SHP77 treated with DMSO at 0.1 percent for 48 hours (cell line): ENCODE results near the gene OR6A2.

ENCODE experiments used
- DNase-seq: peaks from one replicate; lab custom pipeline; 2025; lab: John Stamatoyannopoulos, UW

Gene OR6A2

DNA sequence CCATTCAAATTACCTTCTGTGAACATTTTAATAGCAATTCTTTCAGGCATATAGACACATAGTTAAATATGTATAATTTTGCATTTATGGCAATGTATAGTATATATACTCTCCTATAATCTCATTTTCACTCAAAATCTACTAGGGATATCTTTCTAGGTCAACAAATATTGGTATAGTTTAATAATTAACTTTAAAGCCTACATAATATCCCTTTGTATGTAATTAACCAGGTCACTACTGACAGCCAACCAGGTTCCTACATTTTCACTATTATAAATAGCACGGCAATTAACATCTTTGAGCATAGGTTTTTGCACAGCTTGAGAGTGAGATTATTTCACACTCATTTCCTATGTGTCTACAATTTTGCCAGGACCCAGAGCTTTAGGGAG lies 43.5 kb downstream of the OR6A2 start:
- DNase-seq = no peak

DNA sequence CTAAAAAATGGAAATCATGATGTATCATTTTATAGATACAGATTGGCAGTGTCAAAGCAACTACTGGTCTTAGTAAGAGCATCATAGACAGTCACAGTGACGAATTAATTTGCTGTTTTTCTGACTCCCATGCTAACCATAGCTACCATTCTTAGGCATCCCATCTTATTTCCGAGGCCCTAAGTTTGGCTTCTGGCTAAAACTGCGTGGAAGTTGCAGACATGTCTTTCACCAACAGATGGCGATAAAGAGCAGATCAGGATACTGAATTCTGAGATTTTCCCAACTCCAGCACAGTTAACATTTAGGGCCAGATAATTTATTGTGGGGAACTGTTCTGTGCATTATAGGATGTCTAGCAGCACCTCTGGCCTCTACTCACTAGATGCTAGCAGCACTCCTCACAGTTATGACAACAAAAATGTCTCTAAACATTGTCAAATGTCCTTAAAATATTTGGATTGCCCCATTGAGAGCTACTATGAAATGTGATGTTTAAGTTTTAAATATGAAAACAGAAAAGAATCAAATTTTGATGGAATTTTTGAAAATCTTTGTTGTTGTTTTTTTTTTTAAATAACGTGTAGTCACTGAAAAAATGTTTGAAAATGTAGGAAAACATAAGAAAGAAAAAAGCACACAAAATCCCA lies 44.1 kb downstream of the OR6A2 start:
- peak; percentile 0 for DNase-seq

DNA sequence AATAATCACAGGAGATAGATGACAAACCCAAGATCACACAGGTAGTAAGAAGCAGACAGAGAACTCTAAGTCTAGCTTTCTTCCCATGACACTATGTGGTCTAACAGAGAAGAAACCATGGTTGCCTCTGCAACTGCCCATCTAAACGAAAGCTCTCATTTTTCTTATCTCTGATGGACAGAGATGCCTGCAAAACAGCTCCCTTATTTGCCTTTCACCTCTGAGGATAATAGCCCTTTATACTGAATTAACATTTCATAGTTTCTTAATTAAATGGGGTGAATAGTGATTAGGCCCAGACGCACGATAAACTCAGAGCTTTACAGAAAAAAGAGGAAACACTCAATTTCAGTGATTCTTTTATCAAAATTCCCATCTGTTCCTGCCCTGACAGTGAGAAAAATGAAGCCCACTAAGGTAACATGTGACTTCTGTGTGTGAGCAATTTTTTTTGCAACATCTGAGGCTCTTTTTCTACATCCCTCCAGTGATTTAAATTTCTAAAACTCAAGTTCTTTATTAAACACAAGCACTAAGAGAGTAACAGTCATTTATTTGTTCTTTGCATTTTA lies 52.3 kb downstream of the OR6A2 start:
- no peak for DNase-seq

DNA sequence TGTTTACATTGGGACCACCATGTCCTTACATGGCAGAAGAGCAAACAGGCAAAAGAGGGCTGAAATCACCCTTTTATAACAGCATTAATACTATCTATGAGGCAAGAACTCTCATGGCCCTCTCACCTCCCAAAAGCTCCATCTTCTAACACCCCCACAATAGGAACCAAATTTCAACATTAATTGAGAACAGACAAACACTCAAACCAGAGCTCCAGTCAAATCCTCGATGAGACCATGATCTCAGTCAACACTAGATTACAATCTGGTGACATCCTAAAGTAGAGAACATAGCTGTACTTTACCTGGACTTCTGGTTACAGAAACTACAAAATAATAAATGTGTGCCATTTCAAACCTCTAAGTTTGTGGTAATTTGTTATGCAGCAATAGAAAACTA lies 52.9 kb downstream of the OR6A2 start:
- no peak for DNase-seq

GRCh38 chr11:6746086-6746618 lies 53.3 kb downstream of the OR6A2 start:
- no peak for DNase-seq

DNA sequence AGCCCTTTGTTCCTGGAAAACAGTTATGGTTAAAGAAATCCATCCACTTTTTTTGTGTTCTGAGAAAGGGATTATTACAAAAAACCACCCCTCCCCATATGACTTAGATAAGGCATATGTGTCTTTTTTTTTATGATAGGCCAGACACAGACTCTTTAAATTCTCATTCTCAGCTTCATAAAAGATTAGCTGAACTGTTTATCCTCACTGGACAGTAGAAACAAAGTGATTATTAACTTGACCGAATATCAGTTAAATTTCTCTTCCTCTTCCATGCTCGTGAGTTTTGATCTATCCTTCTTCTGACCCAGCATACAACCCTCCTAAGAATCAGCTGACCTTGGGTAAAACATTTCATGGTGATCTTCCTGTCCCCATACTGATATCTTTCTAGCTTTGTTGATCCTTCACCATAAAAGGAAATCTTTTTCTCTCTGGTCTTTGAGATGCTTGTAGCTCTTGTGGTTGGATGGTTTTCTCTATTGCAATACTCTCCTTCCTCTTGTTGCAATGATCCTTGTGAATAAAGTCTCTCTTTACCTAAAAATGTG lies 53.9 kb downstream of the OR6A2 start:
- DNase-seq = no peak

GRCh38 chr11:6745018-6745417 lies 54.5 kb downstream of the OR6A2 start:
- DNase-seq = no peak

DNA sequence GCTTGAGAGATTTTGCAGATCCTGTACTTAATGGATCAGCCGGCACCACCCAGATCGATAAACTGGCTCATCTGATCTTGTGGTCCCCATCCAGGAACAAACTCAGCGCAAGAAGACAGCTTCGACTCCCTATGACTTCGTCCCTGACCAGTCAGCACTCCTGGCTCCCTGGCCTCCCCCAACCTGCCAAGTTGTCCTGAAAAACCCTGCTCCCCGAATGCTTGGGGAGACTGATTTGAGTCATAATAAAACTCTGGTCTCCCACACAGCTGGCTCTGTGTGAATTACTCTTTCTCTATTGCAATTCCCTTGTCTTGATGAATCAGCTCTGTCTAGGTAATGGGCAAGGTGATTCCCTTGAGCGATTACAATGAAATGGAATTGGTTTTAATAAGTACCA lies 57.2 kb downstream of the OR6A2 start:
- no peak for DNase-seq
